HG03045 (cell line): ENCODE data around the gene MEIOSIN.
"Not testable (repeated sequence)": the region's sequence is repeated elsewhere in the genome, so short reads cannot be mapped to it uniquely, and the experiment has no call there.

Source experiments
- ATAC-seq: cut with Tn5 transposase; IDR thresholded peaks from one replicate; pipeline ENCODE4 v1.9.1; 2021; ENCODE audit warnings: mild to moderate bottlenecking, moderate library complexity; ENCODE audit not compliant: unreplicated experiment

Gene MEIOSIN

DNA sequence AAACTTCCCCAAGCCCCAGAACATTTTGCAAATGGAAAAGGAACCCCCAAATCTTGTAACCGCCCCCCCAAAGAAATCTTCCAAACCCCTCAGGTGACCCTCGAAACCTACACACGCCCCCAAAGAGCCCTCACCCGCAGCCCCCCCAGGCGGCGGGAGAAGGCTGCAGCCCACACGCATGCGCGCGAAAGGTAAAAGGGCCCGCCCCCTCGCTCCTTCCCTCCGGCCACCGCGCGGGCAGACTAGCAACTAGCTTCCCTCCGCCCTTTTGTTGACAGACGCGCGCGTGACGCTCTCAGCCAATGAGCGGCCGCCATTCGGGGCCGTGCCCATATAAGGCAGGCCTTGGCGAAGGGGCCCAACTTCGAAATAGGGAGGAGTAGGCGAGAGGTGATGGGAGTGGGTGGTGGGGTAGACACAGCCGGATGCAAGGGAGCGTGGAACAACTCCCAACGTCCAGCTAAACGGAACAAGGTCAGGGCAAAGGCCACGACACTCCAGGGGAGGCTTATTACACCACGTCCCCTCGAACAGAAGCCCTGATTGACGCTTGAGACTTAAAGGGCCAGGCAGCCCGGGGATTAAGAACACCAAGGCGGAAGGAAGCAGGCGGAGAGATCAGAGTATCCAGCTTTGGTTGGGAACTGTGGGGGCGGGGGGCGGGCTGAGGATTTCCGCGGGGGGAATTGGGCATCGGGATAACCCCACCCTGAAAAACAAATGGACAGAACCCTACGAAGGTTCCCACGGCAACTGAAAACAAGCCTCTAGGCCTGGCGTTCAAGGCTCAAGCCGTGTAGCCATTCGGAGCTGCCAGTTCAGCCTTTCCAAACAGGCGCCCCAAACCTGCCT lies 15.9 kb upstream of the MEIOSIN start:
- peak; percentile 93 for ATAC-seq

DNA sequence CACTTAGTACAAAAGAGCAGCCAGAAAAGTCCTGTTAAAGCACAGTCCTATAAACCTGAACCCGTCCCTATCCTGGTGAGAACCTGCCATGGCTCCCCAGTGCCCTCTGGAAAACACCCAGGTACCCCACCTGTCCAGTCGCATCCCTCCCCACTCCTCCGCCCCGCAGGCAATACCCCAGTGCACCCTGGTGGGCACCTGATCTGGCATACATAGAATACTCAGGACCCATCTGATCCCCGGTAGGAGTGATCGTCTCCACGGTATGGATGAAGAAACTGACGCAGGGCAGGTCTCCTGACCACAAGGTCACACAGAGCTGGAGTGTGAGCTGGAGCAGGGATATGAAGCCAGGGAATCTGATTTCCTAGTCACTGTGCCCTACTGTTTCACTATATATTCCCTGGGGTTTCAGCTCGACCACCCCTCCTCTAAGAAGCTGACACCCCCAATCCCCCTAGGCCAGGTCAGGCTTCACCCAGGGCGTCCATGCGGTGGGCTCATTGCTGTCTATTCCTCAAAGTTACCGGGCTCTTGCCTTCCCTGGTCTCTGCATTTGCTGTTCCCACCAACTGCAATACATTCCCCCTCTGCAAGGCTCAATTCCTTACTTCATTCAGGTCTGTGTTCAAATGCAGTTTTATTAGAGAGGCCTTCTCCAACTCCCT lies 15.1 kb upstream of the MEIOSIN start:
- no peak for ATAC-seq

DNA sequence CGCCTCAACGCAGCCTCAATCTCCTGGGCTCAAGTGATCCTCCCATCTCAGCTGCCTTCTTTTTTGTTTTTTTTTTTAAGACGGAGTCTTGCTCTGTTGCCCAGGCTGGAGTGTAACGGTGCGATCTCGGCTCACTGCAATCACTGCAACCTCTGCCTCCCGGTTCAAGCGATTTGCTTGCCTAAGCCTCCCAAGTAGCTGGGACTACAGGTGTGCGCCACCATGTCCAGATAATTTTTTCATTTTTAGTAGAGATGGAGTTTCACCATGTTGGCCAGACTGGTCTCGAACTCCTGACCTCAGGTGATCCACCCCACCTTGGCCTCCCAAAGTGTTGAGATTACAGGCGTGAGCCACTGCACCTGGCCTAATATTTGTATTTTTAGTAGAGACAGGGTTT lies 13.2 kb upstream of the MEIOSIN start:
- not testable (repeated sequence) for ATAC-seq

DNA sequence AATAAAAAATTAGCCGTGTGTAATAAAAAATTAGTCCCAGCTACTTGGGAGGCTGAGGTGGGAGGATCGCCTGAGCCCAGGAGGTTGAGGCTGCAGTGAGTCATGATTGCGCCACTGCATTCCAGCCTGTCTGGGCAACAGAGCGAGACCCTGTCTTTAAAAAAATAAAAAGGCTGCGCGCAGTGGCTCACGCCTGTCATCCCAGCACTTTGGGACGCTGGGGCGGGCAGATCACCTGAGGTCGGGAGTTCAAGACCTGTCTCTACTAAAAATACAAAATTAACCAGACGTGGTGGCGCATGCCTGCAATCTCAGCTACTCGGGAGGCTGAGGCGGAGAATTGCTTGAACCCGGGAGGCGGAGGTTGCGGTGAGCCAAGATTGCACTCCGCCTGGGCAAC lies 4.6 kb upstream of the MEIOSIN start:
- not testable (repeated sequence) for ATAC-seq

DNA sequence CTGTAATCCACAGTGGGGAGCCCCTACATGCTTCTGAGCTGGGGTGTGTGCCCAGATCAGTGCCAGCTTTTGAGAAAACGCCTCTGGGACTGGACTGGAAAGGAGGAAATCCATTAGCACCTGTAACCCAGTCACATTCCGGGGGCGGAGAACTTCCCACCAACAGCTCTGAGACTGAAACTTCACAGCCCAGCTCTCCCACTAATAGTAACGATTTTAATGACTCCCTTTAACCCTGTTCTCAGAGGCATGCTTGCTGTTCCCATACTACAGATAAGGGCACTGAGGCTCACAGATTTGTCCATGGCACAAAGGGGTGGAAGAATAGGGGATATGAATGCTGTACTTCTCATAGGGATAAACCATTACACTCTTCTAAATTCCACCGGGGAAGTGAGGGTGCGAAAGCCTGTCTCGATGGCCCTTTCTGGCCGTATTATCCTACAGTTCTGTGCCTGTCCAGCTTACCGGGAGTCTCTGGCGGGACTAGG lies 3.4 kb upstream of the MEIOSIN start:
- ATAC-seq, result no peak

DNA sequence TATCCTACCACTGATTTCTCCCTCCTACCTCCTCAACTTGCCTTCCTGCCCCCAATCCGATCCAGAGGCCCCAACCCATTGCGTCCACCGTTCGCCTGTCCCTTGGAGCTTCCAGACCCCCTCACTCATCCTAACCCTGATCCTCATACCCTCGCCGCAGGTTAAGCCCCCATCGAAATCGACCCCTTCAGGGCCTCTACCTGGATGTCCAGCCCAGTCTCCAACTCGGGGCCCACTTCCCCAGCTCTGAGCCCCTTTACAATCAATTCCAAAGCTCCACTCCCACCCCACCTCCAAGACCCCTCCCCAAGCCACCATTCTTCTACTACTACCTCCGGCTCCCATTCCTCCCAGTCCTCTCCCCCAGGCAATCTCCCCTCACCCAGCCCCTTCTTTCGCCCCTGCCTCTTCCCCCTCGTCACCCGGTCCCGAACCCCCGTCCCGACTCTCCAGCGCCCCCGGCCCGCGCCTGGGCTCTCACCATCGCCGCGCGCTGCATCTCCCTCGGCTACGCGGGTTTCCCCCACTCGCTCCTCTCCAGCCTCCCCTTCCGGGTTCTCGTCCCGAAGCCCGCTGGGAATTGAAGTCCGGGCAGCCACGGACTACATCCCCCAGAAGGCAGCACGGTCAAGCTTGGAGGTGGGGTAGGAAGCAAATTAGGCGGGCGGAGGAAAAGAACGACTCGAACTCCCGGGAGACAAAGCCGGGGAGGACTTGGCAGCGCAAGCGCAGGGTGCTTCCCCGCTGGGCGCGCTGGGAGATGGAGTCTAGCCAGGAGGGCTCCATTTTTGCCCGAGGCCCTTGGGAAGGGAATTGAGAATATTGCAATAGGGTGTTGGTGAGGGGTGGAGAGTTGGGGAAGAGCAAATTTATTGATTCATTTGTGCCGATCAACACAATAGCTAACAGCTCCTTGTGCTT lies 2.6 kb upstream of the MEIOSIN start, which contains the start of gene FBXO46:
Gene FBXO46, minus strand, starts transcription at position 529 of the 921 bp plus-strand sequence. CDS start 17,401 bp downstream, outside the sequence.
- ATAC-seq, result peak; percentile 86

DNA sequence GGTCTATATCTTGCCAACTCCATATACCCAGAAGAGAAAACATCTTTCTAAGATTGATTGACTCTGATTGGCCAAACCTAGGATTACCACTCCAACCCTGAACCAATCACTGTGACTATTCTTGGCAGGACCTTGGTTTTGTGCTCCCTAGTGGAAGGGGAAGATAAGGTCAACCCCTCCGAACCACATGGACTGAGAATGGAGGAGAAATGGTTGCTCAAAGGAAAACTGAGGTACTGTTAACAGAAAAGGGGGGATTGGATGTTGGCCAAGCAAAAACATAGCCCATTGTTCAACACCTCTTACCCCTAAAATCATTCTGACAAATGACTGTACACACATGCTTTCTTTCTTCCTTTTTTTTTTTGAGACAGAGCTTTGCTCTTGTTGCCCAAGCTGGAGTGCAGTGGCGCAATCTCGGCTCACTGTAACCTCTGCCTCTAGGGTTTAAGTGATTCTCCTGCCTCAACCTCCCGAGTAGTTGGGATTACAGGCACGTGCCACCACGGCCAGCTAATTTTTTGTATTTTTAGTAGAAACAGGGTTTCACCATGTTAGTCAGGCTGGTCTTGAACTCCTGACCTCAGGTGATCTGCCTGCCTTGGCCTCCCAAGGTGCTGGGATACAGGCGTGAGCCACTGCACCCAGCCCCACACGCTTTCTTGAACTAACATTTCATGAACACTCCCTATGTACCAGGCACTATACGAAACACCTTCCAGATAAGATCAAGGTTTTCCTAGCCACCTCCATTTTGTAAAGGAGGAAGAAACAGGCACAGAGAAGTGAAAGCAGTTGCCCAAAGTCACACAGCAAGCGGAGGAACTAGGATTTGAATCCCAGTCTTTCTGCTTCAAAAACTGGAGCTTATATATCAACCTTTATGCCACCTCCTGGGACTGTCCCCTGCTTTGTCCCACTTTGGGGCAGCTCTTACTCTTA lies 6.5 kb downstream of the MEIOSIN start:
- no peak for ATAC-seq

DNA sequence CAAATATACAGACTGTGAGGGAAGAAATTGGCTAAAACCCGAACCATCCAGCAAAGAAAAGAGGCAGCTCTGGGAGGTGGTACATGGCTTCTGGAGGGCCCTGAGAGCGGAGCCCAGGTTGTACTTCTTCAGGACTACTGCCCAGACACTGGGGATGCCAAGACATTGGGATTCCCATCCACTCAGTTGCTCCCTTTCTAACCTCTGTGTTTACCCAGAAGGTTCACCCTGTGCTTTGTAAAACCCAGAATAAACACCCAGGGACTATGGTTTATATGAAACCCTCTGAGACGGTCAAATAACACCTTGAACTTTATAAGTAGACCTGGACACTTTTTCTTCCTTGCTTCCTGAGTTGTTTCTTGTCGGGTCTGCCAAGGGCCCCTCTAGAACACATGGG lies 9.7 kb downstream of the MEIOSIN start:
- no peak for ATAC-seq

DNA sequence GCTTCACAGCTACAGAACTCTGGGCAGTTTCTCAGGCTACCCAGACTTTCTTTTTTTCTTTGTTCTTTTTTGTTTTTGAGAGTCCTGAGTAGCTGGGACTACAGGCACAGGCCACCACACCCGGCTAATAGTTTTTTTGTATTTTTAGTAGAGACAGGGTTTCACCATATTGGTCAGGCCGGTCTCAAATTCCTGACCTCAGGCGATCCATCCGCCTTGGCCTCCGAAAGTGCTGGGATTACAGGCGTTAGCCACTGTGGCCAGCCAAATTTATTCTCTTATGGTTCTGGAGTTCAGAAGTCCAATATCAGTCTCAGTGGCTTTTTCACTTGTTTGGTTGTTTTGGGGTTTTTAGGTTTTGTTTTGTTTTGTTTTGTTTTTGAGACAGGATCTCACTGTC lies 12.4 kb downstream of the MEIOSIN start:
- ATAC-seq, result no peak

DNA sequence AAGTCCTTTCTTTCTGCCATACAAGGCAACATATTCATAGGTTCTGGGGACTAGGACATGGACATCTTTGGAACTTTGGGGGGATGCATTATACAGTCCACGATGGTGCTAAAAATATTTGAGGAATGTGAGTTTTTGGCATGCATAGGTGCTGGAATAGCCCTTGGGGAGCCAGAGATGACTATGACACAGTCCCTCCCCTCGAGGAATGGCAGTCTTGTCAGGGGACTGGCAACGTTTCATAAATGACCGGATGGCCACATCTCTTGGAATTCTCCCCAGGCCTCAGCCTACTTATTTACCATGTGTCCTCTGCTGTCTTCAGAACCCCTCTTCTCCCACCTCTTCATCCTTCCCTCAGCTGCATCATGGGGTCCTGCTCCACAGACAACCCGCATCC lies 13.6 kb downstream of the MEIOSIN start:
- no peak for ATAC-seq

DNA sequence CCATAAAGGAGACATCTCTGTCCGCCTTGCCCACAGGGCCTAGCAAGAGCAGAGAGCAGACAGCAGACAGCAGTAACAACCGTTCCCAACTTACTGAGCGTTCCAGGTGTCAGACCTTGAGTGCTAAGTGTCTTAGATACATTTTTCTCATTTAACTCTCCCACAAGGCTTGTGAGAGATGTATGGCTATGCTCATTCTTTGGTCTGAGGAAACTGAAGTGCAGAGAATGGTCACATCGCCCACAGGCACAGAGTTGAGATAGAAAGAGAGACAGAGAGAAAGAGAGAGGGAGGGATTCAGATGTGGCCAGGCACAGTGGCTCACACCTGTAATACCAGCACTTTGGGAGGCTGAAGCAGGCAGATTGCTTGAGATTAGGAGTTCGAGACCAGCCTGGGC lies 14.3 kb downstream of the MEIOSIN start:
- no peak for ATAC-seq

DNA sequence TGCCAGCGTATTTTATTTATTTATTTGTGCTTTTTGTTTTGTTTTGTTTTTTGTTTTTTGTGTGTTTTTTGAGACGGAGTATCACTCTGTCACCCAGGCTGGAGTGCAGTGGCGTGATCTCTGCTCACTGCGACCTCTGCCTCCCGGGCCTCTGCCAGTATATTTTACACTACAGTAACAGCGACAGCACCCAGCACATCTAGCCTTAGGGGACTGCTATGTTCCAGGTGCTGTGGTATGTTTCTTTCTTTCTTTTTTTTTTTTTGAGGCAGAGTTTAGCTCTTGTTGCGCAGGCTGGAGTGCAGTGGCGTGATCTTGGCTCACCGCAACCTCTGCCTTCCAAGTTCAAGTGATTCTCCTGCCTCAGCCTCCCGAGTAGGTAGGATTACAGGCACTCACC lies 18.2 kb downstream of the MEIOSIN start:
- ATAC-seq, result not testable (repeated sequence)

DNA sequence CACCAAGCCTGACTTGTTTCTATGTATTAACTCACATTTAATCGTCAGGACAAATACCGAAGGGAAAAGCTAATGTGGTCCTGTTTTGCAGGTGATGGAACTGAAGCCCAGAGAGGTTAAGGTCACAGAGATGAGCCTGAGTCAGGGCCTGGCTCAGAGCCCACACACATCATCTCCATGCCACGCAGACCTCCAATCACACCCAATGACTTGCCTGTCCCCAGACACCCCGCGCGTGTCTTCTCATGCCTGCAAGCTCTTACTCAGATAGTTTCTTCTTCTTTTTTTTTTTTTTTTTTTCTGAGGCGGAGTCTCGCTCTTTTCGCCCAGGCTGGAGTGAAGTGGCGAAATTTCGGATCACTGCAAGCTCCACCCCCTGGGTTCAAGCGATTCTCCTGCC lies 19.4 kb downstream of the MEIOSIN start:
- ATAC-seq, result no peak

DNA sequence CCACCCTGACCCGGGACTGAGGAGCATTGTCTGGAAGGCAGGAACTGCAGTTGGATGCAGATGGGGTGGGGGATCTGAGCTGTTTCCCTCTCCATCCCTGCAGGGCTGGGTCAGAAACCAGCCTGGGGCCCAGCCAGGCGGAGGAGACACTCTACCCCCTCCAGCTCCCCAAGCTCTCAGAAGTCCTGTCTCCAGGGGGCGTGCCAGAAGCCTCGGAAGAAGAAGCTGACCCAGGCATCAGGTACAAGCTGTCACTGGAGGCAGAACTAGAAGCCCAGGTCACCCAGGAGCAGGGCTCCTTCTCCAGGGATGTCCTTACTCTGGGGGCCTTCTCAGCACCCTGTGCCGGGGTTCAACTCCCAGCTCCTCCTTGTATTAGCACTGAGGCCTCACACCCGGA lies 20.3 kb downstream of the MEIOSIN start:
- no peak for ATAC-seq

DNA sequence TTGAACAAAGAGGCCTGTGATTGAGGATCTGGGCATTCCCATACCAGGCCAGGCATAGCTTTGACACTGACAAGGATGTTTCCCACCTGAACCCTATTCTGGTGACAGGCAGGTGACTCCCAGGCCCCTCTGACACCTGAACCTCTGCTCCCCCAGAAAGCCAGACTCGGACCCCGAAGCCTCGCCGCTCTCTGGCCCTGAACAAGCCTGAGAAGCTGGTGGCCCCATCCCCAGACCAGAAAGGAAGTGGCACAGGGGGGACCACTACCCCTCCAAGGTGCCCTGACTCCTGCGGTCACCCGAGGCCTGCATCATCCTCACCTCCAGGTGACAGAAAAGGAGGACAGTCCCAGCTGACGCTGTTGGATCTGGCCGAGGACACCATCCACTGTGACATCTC lies 21.1 kb downstream of the MEIOSIN start:
- ATAC-seq, result no peak

DNA sequence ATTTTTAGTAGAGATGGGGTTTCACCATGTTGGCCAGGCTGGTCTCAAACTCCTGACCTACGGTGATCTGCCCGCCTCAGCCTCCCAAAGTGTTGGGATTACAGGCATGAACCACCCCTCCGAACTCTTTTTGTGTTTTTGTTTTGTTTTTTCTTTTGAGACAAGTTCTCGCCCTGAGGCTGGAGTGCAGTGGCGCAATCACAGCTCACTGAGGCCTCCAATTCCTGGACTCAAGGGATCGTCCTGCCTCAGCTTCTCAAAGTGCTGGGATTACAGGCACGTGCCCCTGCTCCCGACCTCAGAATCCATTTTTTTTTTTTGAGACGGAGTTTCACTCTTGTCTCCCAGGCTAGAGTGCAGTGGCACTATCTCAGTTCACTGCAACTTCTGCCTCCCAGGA lies 24.5 kb downstream of the MEIOSIN start:
- ATAC-seq, result no peak

DNA sequence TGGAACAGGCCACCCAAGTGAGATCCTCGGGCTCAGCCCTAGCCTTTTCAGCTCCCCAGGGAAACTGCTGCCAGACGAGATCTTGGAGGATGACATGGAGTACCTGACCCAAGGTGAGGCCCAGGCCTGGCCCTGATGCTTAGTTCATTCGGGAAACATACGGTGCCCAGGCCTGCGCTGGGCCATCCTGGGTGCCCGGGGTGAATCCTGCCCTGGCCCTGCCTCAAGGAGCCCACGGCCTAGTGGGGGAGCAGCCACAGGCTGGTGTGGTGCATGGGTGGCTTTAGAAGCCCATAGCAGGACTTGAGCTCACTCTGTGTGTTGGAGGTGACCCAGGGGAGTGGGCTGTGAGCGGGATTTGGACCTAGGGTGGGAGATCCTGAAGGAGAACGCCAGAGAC lies 25.7 kb downstream of the MEIOSIN start:
- ATAC-seq, result no peak

DNA sequence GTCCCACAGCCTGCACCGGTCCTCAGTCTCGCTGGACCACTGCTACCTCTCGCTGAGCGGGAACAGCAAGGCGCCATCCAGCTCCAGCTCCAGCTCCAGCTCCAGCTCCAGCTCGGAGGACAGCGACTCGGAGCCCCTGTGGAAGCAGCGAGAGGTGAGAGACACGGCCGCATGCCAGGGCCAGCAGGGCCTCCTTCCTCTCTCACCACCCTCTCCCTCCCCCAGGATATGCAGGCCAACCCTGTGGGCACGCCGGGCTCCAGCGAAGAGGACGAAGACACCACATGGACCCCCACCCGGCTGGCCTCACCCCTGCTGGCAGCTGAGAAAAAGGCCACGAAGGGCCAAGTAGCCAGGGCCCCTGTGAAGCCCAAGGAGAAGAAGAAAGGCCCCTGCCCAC lies 28.5 kb downstream of the MEIOSIN start:
- ATAC-seq, result no peak

DNA sequence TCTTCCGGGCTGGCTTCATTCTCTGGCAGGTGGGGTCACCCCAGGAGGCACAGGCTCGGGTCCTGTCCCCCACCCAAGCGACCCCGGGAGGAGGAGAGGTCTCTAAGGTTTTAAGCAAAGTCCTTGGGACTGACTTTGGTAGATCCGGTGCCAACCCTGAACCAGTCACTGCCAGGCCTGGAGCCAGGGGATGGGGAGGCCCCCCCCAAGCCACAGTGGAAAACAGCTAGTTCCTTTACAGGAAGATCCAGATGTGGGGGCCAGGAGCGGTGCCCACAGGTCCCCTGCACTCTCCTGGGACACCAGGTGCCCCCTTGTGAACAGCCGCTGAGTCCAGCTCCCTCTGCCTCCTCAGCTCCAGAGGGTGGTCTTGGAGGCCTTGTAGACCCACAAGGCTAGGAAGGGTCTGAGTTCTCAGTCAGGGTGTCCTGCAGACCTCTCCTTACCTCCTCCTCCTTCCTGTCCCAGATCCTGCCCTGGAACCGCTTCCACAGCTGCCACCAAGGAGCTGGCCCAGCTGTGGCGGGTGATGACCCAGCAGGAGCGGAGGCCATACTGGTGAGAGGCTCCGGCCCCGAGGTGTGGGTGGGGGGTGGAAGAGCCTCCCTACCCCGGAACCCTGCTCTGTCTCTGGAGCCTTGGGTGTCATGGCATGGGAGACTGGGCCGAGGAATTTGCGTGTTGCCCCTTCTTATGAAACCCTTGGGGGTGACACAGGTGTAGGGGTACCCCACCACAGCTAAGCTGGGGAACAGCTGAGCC lies 29.8 kb downstream of the MEIOSIN start:
- ATAC-seq, result no peak
